ENCODE measurements around the gene PMEL.
"Not testable (repeated sequence)": the region's sequence is repeated elsewhere in the genome, so short reads cannot be mapped to it uniquely, and the experiment has no call there.

PMEL gene

GRCh38 chr12:55923648-55924047 is 42.2 kb downstream of the PMEL start:
- DNase-seq (ENCODE audit: low read depth) = not testable (repeated sequence)

GRCh38 chr12:55922126-55922525 is 43.7 kb downstream of the PMEL start:
- DNase-seq (ENCODE audit: low read depth) = peak; percentile 16

- DNase-seq (ENCODE audit: low read depth) = peak; percentile 84
Observed at GRCh38 chr12:55919032-55919431, 46.8 kb downstream of the PMEL start.

- no peak for DNase-seq (ENCODE audit: low read depth)
Observed at GRCh38 chr12:55915482-55915859, 50.4 kb downstream of the PMEL start.

- no peak for DNase-seq (ENCODE audit: low read depth)
Observed at GRCh38 chr12:55912908-55913307, 52.9 kb downstream of the PMEL start.

- DNase-seq (ENCODE audit: low read depth) = no peak
Observed at GRCh38 chr12:55909513-55909884, 56.3 kb downstream of the PMEL start.

- no peak for DNase-seq (ENCODE audit: low read depth)
Observed at GRCh38 chr12:55908726-55909512, 56.9 kb downstream of the PMEL start.

- DNase-seq (ENCODE audit: low read depth) = peak; percentile 75
Observed at GRCh38 chr12:55906056-55906455, 59.8 kb downstream of the PMEL start.

Measured in ELR (cell line).